Right atrium auricular region (tissue), 2 donors: Measurements from ENCODE around the gene SCGB1A1. TPM values are rescaled to one million over a fixed set of nuclear protein-coding genes. Genes with fewer than 3 reads are reported as not detected.

Experiments
- DNase-seq: peaks from one replicate; pipeline ENCODE4 v3.0.0-alpha.2; 2019; ENCODE audit warnings: low spot score
- H3K27ac ChIP-seq, 2 donors: fragments of 200-600 bp; sonication (generic); 1 replicate in 1 of 2; 2 replicates in 1 of 2; pipeline ENCODE4 v1.5.1; 2016 to 2019
- H3K27me3 ChIP-seq, 2 donors: fragments of 200-600 bp; sonication (generic); one replicate each; pipeline versions ENCODE4 v1.5.1 to v1.6.0; 2017 to 2019
- H3K36me3 ChIP-seq: fragments of 200-600 bp; sonication (generic); one replicate; pipeline ENCODE4 v1.5.1; 2016
- H3K4me1 ChIP-seq, 2 donors: fragments of 200-600 bp; sonication (generic); one replicate each; pipeline versions ENCODE4 v1.5.1 to v1.6.0; 2017 to 2019
- H3K4me3 ChIP-seq, 2 donors: fragments of 200-600 bp; sonication (generic); 1 replicate in 1 of 2; 2 replicates in 1 of 2; pipeline ENCODE4 v1.5.1; 2017 to 2019; ENCODE audit warnings: mild to moderate bottlenecking in 1 of 2, moderate library complexity in 1 of 2
- H3K9me3 ChIP-seq, 2 donors: fragments of 200-600 bp; sonication (generic); one replicate each; pipeline ENCODE4 v1.5.1; 2019
- CTCF ChIP-seq, 2 donors: fragments of 200-600 bp; sonication (generic); IDR thresholded peaks; one replicate each; pipeline ENCODE4 v1.5.1; 2019; ENCODE audit warnings: antibody characterized with exemption in 2 of 2
- total RNA-seq, 2 donors: library from RNA; depleted of rRNA; stranded (reverse); fragments of >200 nt; gene quantifications; one replicate each; pipeline ENCODE4 v1.1.0, GENCODE V29; 2016

The SCGB1A1 gene
- total RNA-seq, 2 donors from 2014 or later, result not detected

GRCh38 chr11:62390237-62390636 lies 28.6 kb upstream of the SCGB1A1 start:
- Histone ChIP-seq H3K4me3 (no peak overlapping the region), H3K9me3 (no peaks in the 10 kb centered on the region), H3K4me1 (peaks cover 0 to 8% of the 10 kb centered on the region in 2 donors), H3K27ac (no peak overlapping the region), H3K36me3 (no peaks in the 10 kb centered on the region), H3K27me3 (no peaks in the 10 kb centered on the region)
- no peak for DNase-seq
- TF ChIP-seq CTCF (IDR thresholded peaks at IDR 0.05), result no peak

- peaks cover 0 to 11% of the 10 kb centered on the region in 2 donors for H3K4me1 ChIP-seq
- H3K27me3 ChIP-seq, result no peaks in the 10 kb centered on the region
- no peak for DNase-seq
- H3K27ac ChIP-seq, result no peak overlapping the region
- H3K4me3 ChIP-seq, result no peak overlapping the region
- no peaks in the 10 kb centered on the region for H3K9me3 ChIP-seq
- TF ChIP-seq CTCF (IDR thresholded peaks at IDR 0.05), result no peak
- no peaks in the 10 kb centered on the region for H3K36me3 ChIP-seq
These were observed 28.1 kb upstream of the SCGB1A1 start for GRCh38 chr11:62390722-62391121.

GRCh38 chr11:62391642-62392425 lies 27.0 kb upstream of the SCGB1A1 start:
- H3K4me1 ChIP-seq, result peaks cover 0 to 15% of the 10 kb centered on the region in 2 donors
- H3K9me3 ChIP-seq, result no peaks in the 10 kb centered on the region
- TF ChIP-seq CTCF (IDR thresholded peaks at IDR 0.05), result no peak
- no peak overlapping the region for H3K4me3 ChIP-seq
- no peaks in the 10 kb centered on the region for H3K36me3 ChIP-seq
- H3K27ac ChIP-seq, result no peak overlapping the region
- H3K27me3 ChIP-seq, result no peaks in the 10 kb centered on the region
- DNase-seq, result no peak

- Histone ChIP-seq H3K4me1 (peaks cover 0 to 22% of the 10 kb centered on the region in 2 donors), H3K27ac (no peak overlapping the region), H3K36me3 (no peaks in the 10 kb centered on the region), H3K4me3 (no peak overlapping the region), H3K27me3 (no peaks in the 10 kb centered on the region), H3K9me3 (no peaks in the 10 kb centered on the region)
- no peak for DNase-seq
- no peak for TF ChIP-seq CTCF (IDR thresholded peaks at IDR 0.05)
These were observed 26.3 kb upstream of the SCGB1A1 start for GRCh38 chr11:62392506-62392905.

GRCh38 chr11:62393061-62393611 lies 25.7 kb upstream of the SCGB1A1 start:
- H3K27ac ChIP-seq, result no peak overlapping the region
- H3K4me3 ChIP-seq, result no peak overlapping the region
- no peak for TF ChIP-seq CTCF (IDR thresholded peaks at IDR 0.05)
- no peaks in the 10 kb centered on the region for H3K36me3 ChIP-seq
- H3K4me1 ChIP-seq, result peaks cover 0 to 28% of the 10 kb centered on the region in 2 donors
- no peaks in the 10 kb centered on the region for H3K9me3 ChIP-seq
- no peak for DNase-seq
- no peaks in the 10 kb centered on the region for H3K27me3 ChIP-seq
